GM12878 (cell line): ENCODE results near the gene CMTM3. TPM values are rescaled to one million over a fixed set of nuclear protein-coding genes. Genes with fewer than 3 reads are reported as not detected.
A peak's percentile ranks its signal among the peaks of the same experiment; 100 is the strongest.
"Not testable (repeated sequence)": the region's sequence is repeated elsewhere in the genome, so short reads cannot be mapped to it uniquely, and the experiment has no call there.

Experiments used
- ATAC-seq: fragments of 200-7000 bp; cut with Tn5 transposase; 3 replicates; pipeline ENCODE4 v1.9.1; 2020; ENCODE audit warnings: mild to moderate bottlenecking, moderate library complexity
- BruUV-seq: library from RNA; stranded (reverse); fragments of 400-500 nt; replicated peaks from 2 replicates; lab custom pipeline; 2021; lab: Mats Ljungman, UMichigan
- CTCF ChIA-PET: fragments of 300-600 bp; sonication (Branson Sonifier 250); formaldehyde crosslinking; extraction: SDS; loops from one replicate; lab custom pipeline; 2021; ENCODE audit warnings: inconsistent platforms; lab: Yijun Ruan, JAX
- POLR2A ChIA-PET: fragments of 350-600 bp; formaldehyde crosslinking; extraction: SDS; loops from one replicate; lab custom pipeline; 2021; ENCODE audit warnings: inconsistent platforms; lab: Charles Lee
- RAD21 ChIA-PET: fragments of 300-600 bp; sonication (Branson Sonifier 250); formaldehyde crosslinking; loops from one replicate; lab custom pipeline; 2023; ENCODE audit warnings: antibody characterized with exemption; ENCODE audit not compliant: unreplicated experiment; lab: Charles Lee
- SMC1A ChIA-PET: fragments of 300-600 bp; sonication (Branson Sonifier 250); formaldehyde crosslinking; loops from one replicate; lab custom pipeline; 2023; ENCODE audit not compliant: unreplicated experiment, uncharacterized antibody; lab: Charles Lee
- DNase-seq: peaks from one replicate; pipeline ENCODE4 v3.0.0-alpha.2; 2011; ENCODE audit warnings: low read depth, low spot score
- FAIRE-seq: peaks from 3 replicates; lab custom pipeline; 2011; peaks lifted over from hg19 to GRCh38; lab: Jason Lieb, UNC
- H2AFZ ChIP-seq: 2 replicates; pipeline ENCODE4 v1.6.0; 2011; ENCODE audit warnings: low read depth, low read length, control low read depth; ENCODE audit not compliant: control insufficient read depth
- H3K27ac ChIP-seq: 2 replicates; pipeline ENCODE4 v1.5.1; 2011; ENCODE audit warnings: control low read depth; ENCODE audit not compliant: control insufficient read depth, insufficient read depth
- H3K27me3 ChIP-seq, 2 experiments: replicated peaks in 1 of 2; 2 replicates each; pipeline versions ENCODE4 v1.6.0 to v1.6.1; 2011; ENCODE audit warnings: low read length in 1 of 2; ENCODE audit not compliant: control insufficient read depth in 2 of 2, insufficient read depth in 2 of 2
- H3K36me3 ChIP-seq, 2 experiments: 2 replicates each; pipeline ENCODE4 v1.5.1; 2011; ENCODE audit warnings: low read length in 1 of 2; ENCODE audit not compliant: control insufficient read depth in 2 of 2, insufficient read depth in 2 of 2
- H3K4me1 ChIP-seq: 2 replicates; pipeline ENCODE4 v1.6.1; 2011; ENCODE audit warnings: mild to moderate bottlenecking, low read length, moderate library complexity, mixed read lengths; ENCODE audit not compliant: control insufficient read depth, insufficient read depth
- H3K4me2 ChIP-seq: 2 replicates; pipeline ENCODE4 v1.6.0; 2011; ENCODE audit warnings: control low read depth; ENCODE audit not compliant: control insufficient read depth, insufficient read depth
- H3K4me3 ChIP-seq: fragments of 200-600 bp; sonication (generic); 2 replicates; pipeline ENCODE4 v1.5.1; 2016
- H3K79me2 ChIP-seq: 2 replicates; pipeline ENCODE4 v1.6.0; 2011; ENCODE audit warnings: low read length; ENCODE audit not compliant: control insufficient read depth, insufficient read depth
- H3K9ac ChIP-seq: 2 replicates; pipeline ENCODE4 v1.8.0; 2011; ENCODE audit warnings: low read length, control low read depth, mixed read lengths; ENCODE audit not compliant: control insufficient read depth, insufficient read depth
- H3K9me3 ChIP-seq: replicated peaks from 3 replicates; pipeline ENCODE4 v1.5.1; 2011; ENCODE audit warnings: mild to moderate bottlenecking, low read length; ENCODE audit not compliant: control insufficient read depth, insufficient read depth
- H4K20me1 ChIP-seq: 2 replicates; pipeline ENCODE4 v1.6.0; 2011; ENCODE audit not compliant: control insufficient read depth, insufficient read depth
- ASH2L ChIP-seq: fragments of 300-600, 200-600 bp; sonication (generic); IDR thresholded peaks from 2 replicates; pipeline ENCODE4 v1.6.1; 2017; ENCODE audit warnings: low read depth, mild to moderate bottlenecking, borderline replicate concordance
- FOXM1 ChIP-seq: IDR thresholded peaks from 2 replicates; pipeline ENCODE4 v1.6.1; 2012; ENCODE audit warnings: low read depth, mild to moderate bottlenecking, inconsistent platforms, low read length, moderate library complexity
- IKZF2 ChIP-seq, 2 experiments: fragments of 450-650 bp; IDR thresholded peaks; 2 replicates each; pipeline ENCODE4 v1.6.1; 2017; ENCODE audit warnings: mild to moderate bottlenecking in 2 of 2, moderate library complexity in 2 of 2
- MLLT1 ChIP-seq: fragments of 450-650 bp; IDR thresholded peaks from 2 replicates; pipeline ENCODE4 v1.6.1; 2016; ENCODE audit warnings: mild to moderate bottlenecking
- NBN ChIP-seq: fragments of 450-650 bp; IDR thresholded peaks from 2 replicates; pipeline ENCODE4 v1.6.1; 2016
- NFYA ChIP-seq: IDR thresholded peaks from 2 replicates; pipeline ENCODE4 v1.6.1; 2011; ENCODE audit warnings: low read depth, mild to moderate bottlenecking, low read length, improper control_type of control experiment, borderline replicate concordance
- RELB ChIP-seq: fragments of 450-650 bp; IDR thresholded peaks from 2 replicates; pipeline ENCODE4 v1.6.1; 2017; ENCODE audit warnings: low read depth, mild to moderate bottlenecking, moderate library complexity
- WGBS: methylation state at CpG from one replicate; pipeline ENCODE4 v1.1.6; 2016; ENCODE audit warnings: low lambda C conversion rate; ENCODE audit not compliant: insufficient replicate concordance, insufficient coverage; ENCODE audit errors: missing lambda C conversion rate; 5-methylcytosine and 5-hydroxymethylcytosine counted together
- in situ Hi-C: fragments of 300-500 bp; cut with MboI; formaldehyde crosslinking; loops from 9 replicates; pipeline ENCODE4 v1.14.3; 2018; ENCODE audit warnings: mixed read lengths
- intact Hi-C: fragments of 100-400 bp; cut with micrococcal nuclease; formaldehyde crosslinking; loops from one replicate; pipeline ENCODE4 v1.14.2; 2022; ENCODE audit not compliant: unreplicated experiment
- polyA plus RNA-seq, 11 experiments: library from polyadenylated mRNA; depleted of rRNA in 4 of 11; unstranded in 6 of 11; stranded (reverse) in 5 of 11; fragments of >200 nt; fragmentation: Nextera tagmentation in 4 of 11; fragmentation: Illumina TruSeq in 1 of 11; extraction: Ambion mirVana in 4 of 11; extraction: Trizol in 1 of 11; gene quantifications; 1 replicate in 1 of 11; 2 replicates in 10 of 11; pipeline versions ENCODE4 v1.2.1 to v1.2.3, GENCODE V29; 2011 to 2016; ENCODE audit warnings: inconsistent platforms in 2 of 11, missing spikeins in 2 of 11, low read depth in 1 of 11
- total RNA-seq, 4 experiments: library from RNA; depleted of rRNA in 3 of 4; stranded (reverse); fragments of >200 nt in 3 of 4; fragmentation: Illumina TruSeq in 1 of 4; extraction: Trizol in 1 of 4; gene quantifications; 2 replicates each; pipeline versions ENCODE4 v1.2.1 to v1.2.3, GENCODE V29; 2013 to 2021

The CMTM3 gene
- total and polyA plus RNA-seq, 10 of the 15 experiments (the other 5 are each of a cell fraction or from before 2014, with no cell fraction given), result 5.4 to 47.4 (median 28.6) TPM

- no peaks in the 10 kb centered on the region; the same call in 2 of the 3 replicates for H3K9me3 ChIP-seq
- H3K4me1 ChIP-seq, result peaks cover 12% of the 10 kb centered on the region
- BruUV-seq, result no TSS peak
- no peaks in the 10 kb centered on the region for H3K36me3 ChIP-seq
- no peaks in the 10 kb centered on the region for H3K79me2 ChIP-seq
- DNase-seq (no peak), ATAC-seq (peak; percentile 45), FAIRE-seq (no peak)
- no peak overlapping the region for H3K27ac ChIP-seq
- RAD21 ChIA-PET, result interaction anchor here (0.6 to 1.2 kb wide), 3 partner anchors 38 to 286 kb away, joined by 3 to 4 read pairs (median 4); no protein-coding TSS in a partner anchor
- intact Hi-C loops, result no loop called here
- no peak overlapping the region for H3K4me3 ChIP-seq
- H4K20me1 ChIP-seq, result no peaks in the 10 kb centered on the region
- SMC1A ChIA-PET, result interaction anchor here (1.4 to 2.0 kb wide), 2 partner anchors 8 to 32 kb away, joined by 3 to 8 read pairs; no protein-coding TSS in a partner anchor
- CTCF ChIA-PET, result interaction anchor here (0.9 to 2.8 kb wide), 5 partner anchors 9 to 236 kb away, joined by 3 to 9 read pairs (median 3); partner anchors contain the start of gene NAE1
- H3K9ac ChIP-seq, result no peak overlapping the region
- WGBS, result 5% methylated on average over 7 of the region's 7 CpGs
- H2AFZ ChIP-seq, result no peak overlapping the region
- POLR2A ChIA-PET, result interaction anchor here (0.5 to 0.7 kb wide), 4 partner anchors 38 to 372 kb away, joined by 3 to 4 read pairs (median 4); no protein-coding TSS in a partner anchor
- peaks cover 0 to 4% of the 10 kb centered on the region in 2 experiments; a peak in 1 of 4 replicates for H3K27me3 ChIP-seq
- H3K4me2 ChIP-seq, result no peak overlapping the region
- in situ Hi-C loops, result no loop called here
- TF ChIP-seq NFYA, result no peak
- peak in 1 of 2 experiments; percentile 20; a peak in 1 of 4 replicates for TF ChIP-seq IKZF2 (IDR thresholded peaks at IDR 0.05)
- TF ChIP-seq FOXM1, result no peak
- TF ChIP-seq NBN, result 0 out of 2 replicates have a peak, but pooled peaks have one; percentile 25
- peak; percentile 30; the same call in 1 of the 2 replicates for TF ChIP-seq RELB
- no peak for TF ChIP-seq ASH2L
- 0 out of 2 replicates have a peak, but pooled peaks have one; percentile 15 for TF ChIP-seq MLLT1
Measured at GRCh38 chr16:66594739-66595138, 9.8 kb upstream of the CMTM3 start.

GRCh38 chr16:66596559-66596958, 7.9 kb upstream of the CMTM3 start:
- H3K27me3 ChIP-seq, in situ Hi-C loops, RAD21 ChIA-PET, H3K9ac ChIP-seq, H3K79me2 ChIP-seq, BruUV-seq, H3K27ac ChIP-seq, H3K36me3 ChIP-seq, ATAC-seq, H3K4me3 ChIP-seq, intact Hi-C loops, H4K20me1 ChIP-seq, H3K4me2 ChIP-seq, H2AFZ ChIP-seq, FAIRE-seq, DNase-seq, POLR2A ChIA-PET: not testable (repeated sequence)
- SMC1A ChIA-PET, result interaction anchor here (1.2 to 1.7 kb wide), 2 partner anchors 10 to 49 kb away, joined by 3 to 5 read pairs; no protein-coding TSS in a partner anchor
- CTCF ChIA-PET, result interaction anchor here (0.6 to 1.7 kb wide), 7 partner anchors 12 to 144 kb away, joined by 3 to 7 read pairs (median 4); no protein-coding TSS in a partner anchor
- H3K4me1 ChIP-seq, result peaks cover 12% of the 10 kb centered on the region
- peaks cover 10% of the 10 kb centered on the region; the same call in 2 of the 3 replicates for H3K9me3 ChIP-seq
- WGBS, result 100% methylated on average over 4 of the region's 4 CpGs
